Thyroid gland (tissue), 4 donors: ENCODE measurements around the gene SPINDOC.

Experiments used
- POLR2A ChIP-seq, 2 donors: fragments of 450-650 bp; IDR thresholded peaks; one replicate each; pipeline ENCODE4 v1.6.1; 2017; ENCODE audit warnings: antibody characterized with exemption in 2 of 2, mild to moderate bottlenecking in 2 of 2, moderate library complexity in 1 of 2
- TF ChIP-seq, protein P1 (sequence below), 6 experiments: fragments of 200-600 bp in 3 of 6; fragments of 450-650 bp in 3 of 6; sonication (generic) in 3 of 6; IDR thresholded peaks; one replicate each; pipeline ENCODE4 v1.5.1; 2016 to 2019; ENCODE audit warnings: antibody characterized with exemption in 6 of 6, mild to moderate bottlenecking in 2 of 6, inconsistent platforms in 1 of 6, moderate library complexity in 1 of 6

GRCh38 chr11:63866211-63866610 is 53.0 kb downstream of the SPINDOC start:
- TF ChIP-seq, protein P1, sequence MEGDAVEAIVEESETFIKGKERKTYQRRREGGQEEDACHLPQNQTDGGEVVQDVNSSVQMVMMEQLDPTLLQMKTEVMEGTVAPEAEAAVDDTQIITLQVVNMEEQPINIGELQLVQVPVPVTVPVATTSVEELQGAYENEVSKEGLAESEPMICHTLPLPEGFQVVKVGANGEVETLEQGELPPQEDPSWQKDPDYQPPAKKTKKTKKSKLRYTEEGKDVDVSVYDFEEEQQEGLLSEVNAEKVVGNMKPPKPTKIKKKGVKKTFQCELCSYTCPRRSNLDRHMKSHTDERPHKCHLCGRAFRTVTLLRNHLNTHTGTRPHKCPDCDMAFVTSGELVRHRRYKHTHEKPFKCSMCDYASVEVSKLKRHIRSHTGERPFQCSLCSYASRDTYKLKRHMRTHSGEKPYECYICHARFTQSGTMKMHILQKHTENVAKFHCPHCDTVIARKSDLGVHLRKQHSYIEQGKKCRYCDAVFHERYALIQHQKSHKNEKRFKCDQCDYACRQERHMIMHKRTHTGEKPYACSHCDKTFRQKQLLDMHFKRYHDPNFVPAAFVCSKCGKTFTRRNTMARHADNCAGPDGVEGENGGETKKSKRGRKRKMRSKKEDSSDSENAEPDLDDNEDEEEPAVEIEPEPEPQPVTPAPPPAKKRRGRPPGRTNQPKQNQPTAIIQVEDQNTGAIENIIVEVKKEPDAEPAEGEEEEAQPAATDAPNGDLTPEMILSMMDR (IDR thresholded peaks at IDR 0.05), result no peak
- no peak for TF ChIP-seq POLR2A (IDR thresholded peaks at IDR 0.05)
